ENCODE measurements around the gene BACH2. TPM values are rescaled to one million over a fixed set of nuclear protein-coding genes. Genes with fewer than 3 reads are reported as not detected.

Gene BACH2
- total and polyA plus RNA-seq, 2 donors (not counting 1 experiment from before 2014, with no cell fraction given) = 2.2 to 2.6 TPM

DNA sequence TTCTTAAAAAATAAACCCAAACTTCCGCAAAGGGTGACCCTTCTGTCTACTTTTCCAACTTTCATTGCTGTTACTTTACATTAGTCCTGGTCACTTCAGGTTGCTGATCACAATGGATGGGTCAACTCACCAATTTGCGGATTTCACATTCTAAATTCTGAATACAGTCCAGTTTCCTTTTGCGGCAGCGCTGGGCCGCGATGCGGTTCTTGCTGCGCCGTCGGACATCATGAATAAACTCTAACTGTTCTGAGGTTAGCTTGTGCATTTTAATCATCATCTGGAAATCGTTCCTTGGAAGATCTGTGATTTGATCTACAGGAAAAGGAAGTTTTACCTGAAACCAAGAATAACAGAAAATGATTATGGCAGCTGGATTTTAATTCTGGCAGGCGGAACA, 358.6 kb downstream of the BACH2 start:
- Histone ChIP-seq H3K4me1 (ENCODE audit: control insufficient read depth, extremely low read depth, insufficient read depth, low read length) (no peaks in the 10 kb centered on the region), H3K4me2 (ENCODE audit: extremely low read depth, insufficient read depth, low read length) (no peak overlapping the region), H3K27ac (ENCODE audit: insufficient read depth, low read length) (no peak overlapping the region), H3K9ac (ENCODE audit: insufficient read depth, low read length) (no peak overlapping the region), H3K9me3 (ENCODE audit: control insufficient read depth, insufficient read depth, low read depth, low read length) (no peaks in the 10 kb centered on the region), H3K27me3 (ENCODE audit: control insufficient read depth, insufficient read depth, low read length) (no peaks in the 10 kb centered on the region), H3K4me3 (replicated peaks in 1 of 4; ENCODE audit: control extremely low read depth in 1 of 4, insufficient read depth in 1 of 4, low read depth in 3 of 4, low read length in 4 of 4) (no peak overlapping the region), H4K20me1 (ENCODE audit: control insufficient read depth, extremely low read depth, insufficient read depth, low read length) (no peaks in the 10 kb centered on the region), H3K79me2 (ENCODE audit: control insufficient read depth, insufficient read depth, low read length) (no peaks in the 10 kb centered on the region), H3K36me3 (ENCODE audit: control insufficient read depth, insufficient read depth, low read length) (no peaks in the 10 kb centered on the region), H2AFZ (ENCODE audit: low read length) (no peak overlapping the region)
- TF ChIP-seq, protein P1, sequence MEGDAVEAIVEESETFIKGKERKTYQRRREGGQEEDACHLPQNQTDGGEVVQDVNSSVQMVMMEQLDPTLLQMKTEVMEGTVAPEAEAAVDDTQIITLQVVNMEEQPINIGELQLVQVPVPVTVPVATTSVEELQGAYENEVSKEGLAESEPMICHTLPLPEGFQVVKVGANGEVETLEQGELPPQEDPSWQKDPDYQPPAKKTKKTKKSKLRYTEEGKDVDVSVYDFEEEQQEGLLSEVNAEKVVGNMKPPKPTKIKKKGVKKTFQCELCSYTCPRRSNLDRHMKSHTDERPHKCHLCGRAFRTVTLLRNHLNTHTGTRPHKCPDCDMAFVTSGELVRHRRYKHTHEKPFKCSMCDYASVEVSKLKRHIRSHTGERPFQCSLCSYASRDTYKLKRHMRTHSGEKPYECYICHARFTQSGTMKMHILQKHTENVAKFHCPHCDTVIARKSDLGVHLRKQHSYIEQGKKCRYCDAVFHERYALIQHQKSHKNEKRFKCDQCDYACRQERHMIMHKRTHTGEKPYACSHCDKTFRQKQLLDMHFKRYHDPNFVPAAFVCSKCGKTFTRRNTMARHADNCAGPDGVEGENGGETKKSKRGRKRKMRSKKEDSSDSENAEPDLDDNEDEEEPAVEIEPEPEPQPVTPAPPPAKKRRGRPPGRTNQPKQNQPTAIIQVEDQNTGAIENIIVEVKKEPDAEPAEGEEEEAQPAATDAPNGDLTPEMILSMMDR (conservative IDR thresholded peaks at IDR 0.05 in 1 of 2, IDR thresholded peaks at IDR 0.05 in 1 of 2; ENCODE audit: low read depth in 1 of 2, low read length in 2 of 2) = no peak
- no peak for TF ChIP-seq EZH2 (IDR thresholded peaks at IDR 0.05; ENCODE audit: low read length, missing control alignments)
- DNase-seq (ENCODE audit: low read depth in 2 of 2) = no peak

DNA sequence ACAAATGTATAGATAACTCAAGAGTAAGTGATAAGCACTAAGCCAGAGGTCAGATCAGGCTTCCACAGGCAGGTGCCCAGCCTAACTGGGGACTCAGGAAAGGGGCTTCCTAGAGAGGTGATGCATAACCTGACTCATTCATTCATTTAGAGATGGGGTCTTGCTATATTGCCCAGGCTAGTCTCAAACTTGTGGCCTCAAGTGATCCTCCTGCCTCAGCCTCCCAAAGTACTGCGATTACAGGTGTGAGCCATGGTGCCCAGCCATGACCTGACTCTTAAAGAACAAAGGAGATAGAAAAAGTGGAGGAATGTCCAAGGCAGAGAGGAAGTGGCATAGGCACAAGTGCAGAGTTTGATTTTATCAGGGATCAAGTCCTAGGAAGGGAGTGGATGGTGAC, 360.5 kb downstream of the BACH2 start:
- H2AFZ ChIP-seq (ENCODE audit: low read length) = no peak overlapping the region
- TF ChIP-seq EZH2 (IDR thresholded peaks at IDR 0.05; ENCODE audit: low read length, missing control alignments) = no peak
- TF ChIP-seq, protein P1 (conservative IDR thresholded peaks at IDR 0.05 in 1 of 2, IDR thresholded peaks at IDR 0.05 in 1 of 2; ENCODE audit: low read depth in 1 of 2, low read length in 2 of 2) = no peak
- no peak overlapping the region for H3K27ac ChIP-seq (ENCODE audit: insufficient read depth, low read length)
- H3K4me1 ChIP-seq (ENCODE audit: control insufficient read depth, extremely low read depth, insufficient read depth, low read length) = no peaks in the 10 kb centered on the region
- no peak overlapping the region for H3K4me2 ChIP-seq (ENCODE audit: extremely low read depth, insufficient read depth, low read length)
- no peaks in the 10 kb centered on the region for H3K9me3 ChIP-seq (ENCODE audit: control insufficient read depth, insufficient read depth, low read depth, low read length)
- H3K4me3 ChIP-seq (replicated peaks in 1 of 4; ENCODE audit: control extremely low read depth in 1 of 4, insufficient read depth in 1 of 4, low read depth in 3 of 4, low read length in 4 of 4) = no peak overlapping the region
- no peaks in the 10 kb centered on the region for H4K20me1 ChIP-seq (ENCODE audit: control insufficient read depth, extremely low read depth, insufficient read depth, low read length)
- H3K27me3 ChIP-seq (ENCODE audit: control insufficient read depth, insufficient read depth, low read length) = no peaks in the 10 kb centered on the region
- H3K9ac ChIP-seq (ENCODE audit: insufficient read depth, low read length) = no peak overlapping the region
- H3K79me2 ChIP-seq (ENCODE audit: control insufficient read depth, insufficient read depth, low read length) = no peaks in the 10 kb centered on the region
- H3K36me3 ChIP-seq (ENCODE audit: control insufficient read depth, insufficient read depth, low read length) = no peaks in the 10 kb centered on the region
- DNase-seq (ENCODE audit: low read depth in 2 of 2) = no peak

DNA sequence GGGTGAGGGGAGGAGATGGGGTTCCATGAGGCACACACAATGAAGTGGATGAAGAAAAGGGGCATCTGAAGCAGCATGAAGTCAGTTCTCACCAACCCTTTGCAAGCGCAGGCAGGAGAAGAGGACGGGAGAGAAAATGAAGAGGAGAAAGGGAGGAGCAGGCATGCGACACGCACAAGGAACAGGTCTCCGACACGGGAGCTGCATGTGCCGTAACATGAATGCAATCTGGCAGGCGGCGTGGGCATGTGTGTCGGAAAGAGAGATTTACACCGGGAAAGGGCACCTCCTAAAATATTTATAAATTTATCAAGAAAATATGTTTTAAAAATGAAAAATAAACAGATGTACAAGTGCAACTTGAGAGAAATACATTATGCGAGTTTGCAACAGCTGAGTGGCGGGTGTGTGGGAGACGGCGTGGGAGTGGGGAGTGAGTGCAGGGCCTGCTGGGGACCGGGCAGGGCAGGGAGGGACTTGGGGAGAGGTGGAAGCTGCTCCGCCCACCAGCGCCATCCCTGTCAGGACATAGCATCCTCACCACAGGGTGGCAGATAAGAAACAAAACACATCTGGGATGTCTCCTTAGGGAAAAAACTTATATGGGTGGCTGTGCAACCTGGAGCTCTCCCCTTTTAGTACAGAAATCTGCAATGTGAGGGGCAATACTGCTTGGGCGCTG, 361.8 kb downstream of the BACH2 start:
- Histone ChIP-seq H3K9ac (ENCODE audit: insufficient read depth, low read length) (no peak overlapping the region), H3K36me3 (ENCODE audit: control insufficient read depth, insufficient read depth, low read length) (no peaks in the 10 kb centered on the region), H2AFZ (ENCODE audit: low read length) (no peak overlapping the region), H3K27me3 (ENCODE audit: control insufficient read depth, insufficient read depth, low read length) (no peaks in the 10 kb centered on the region), H3K27ac (ENCODE audit: insufficient read depth, low read length) (no peak overlapping the region), H3K9me3 (ENCODE audit: control insufficient read depth, insufficient read depth, low read depth, low read length) (no peaks in the 10 kb centered on the region), H3K4me1 (ENCODE audit: control insufficient read depth, extremely low read depth, insufficient read depth, low read length) (no peaks in the 10 kb centered on the region), H3K4me2 (ENCODE audit: extremely low read depth, insufficient read depth, low read length) (no peak overlapping the region), H3K79me2 (ENCODE audit: control insufficient read depth, insufficient read depth, low read length) (no peaks in the 10 kb centered on the region), H3K4me3 (replicated peaks in 1 of 4; ENCODE audit: control extremely low read depth in 1 of 4, insufficient read depth in 1 of 4, low read depth in 3 of 4, low read length in 4 of 4) (no peak overlapping the region), H4K20me1 (ENCODE audit: control insufficient read depth, extremely low read depth, insufficient read depth, low read length) (no peaks in the 10 kb centered on the region)
- TF ChIP-seq, protein P1 (conservative IDR thresholded peaks at IDR 0.05 in 1 of 2, IDR thresholded peaks at IDR 0.05 in 1 of 2; ENCODE audit: low read depth in 1 of 2, low read length in 2 of 2) = no peak
- TF ChIP-seq EZH2 (IDR thresholded peaks at IDR 0.05; ENCODE audit: low read length, missing control alignments) = no peak
- DNase-seq (ENCODE audit: low read depth in 2 of 2) = no peak

Measured in fibroblast of lung (primary cell).